ENCODE measurements around the gene ARX.

Gene ARX

GRCh38 chrX:25015486-25016360 is at the start of gene ARX:
ARX (minus strand) TSS chrX:25015965; CDS start chrX:25015737, 228 bp downstream.
- no peak for TF ChIP-seq CTCF (IDR thresholded peaks at IDR 0.05)

- TF ChIP-seq CTCF (IDR thresholded peaks at IDR 0.05): no peak
Observed at GRCh38 chrX:25059273-25059672, 43.5 kb upstream of the ARX start.

DNA sequence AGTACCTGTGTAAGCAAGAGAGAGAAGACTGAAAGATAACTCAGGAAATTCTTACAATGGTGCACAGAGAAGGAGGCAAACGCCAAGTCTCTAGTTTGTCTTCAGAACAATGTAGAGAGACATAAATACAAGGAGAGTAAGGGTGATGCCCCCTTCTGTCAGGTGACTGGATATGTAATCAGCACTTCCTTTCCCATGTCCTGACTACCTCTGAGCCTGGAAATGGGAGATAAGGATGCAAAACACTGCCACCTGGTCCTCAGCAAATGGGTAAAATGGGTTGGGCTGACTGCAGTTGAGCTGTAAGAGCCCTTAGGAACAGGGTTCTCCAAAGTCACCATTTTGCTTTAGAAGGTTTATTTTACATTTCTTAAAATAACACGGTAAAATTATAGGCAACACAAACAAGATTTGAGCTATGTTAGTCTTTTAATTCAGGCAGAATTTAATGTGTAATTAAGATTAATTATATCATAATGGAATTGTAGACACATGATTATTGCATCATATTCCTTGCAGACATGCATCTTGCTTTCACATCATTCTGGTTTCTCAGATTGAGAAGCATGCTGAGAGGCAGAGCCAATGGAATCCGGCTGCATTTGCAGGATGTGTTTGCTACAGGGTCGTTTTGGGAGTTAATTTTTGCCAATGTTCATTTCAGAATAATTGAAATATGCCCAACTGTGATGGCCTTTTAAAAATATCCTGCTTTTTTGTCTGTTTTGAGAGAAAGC is 37.2 kb upstream of the ARX start:
- no peak for TF ChIP-seq CTCF (IDR thresholded peaks at IDR 0.05)

GRCh38 chrX:25049971-25050370 is 34.2 kb upstream of the ARX start:
- TF ChIP-seq CTCF (IDR thresholded peaks at IDR 0.05): no peak

GRCh38 chrX:25049357-25049756 is 33.6 kb upstream of the ARX start:
- TF ChIP-seq CTCF (IDR thresholded peaks at IDR 0.05): no peak

DNA sequence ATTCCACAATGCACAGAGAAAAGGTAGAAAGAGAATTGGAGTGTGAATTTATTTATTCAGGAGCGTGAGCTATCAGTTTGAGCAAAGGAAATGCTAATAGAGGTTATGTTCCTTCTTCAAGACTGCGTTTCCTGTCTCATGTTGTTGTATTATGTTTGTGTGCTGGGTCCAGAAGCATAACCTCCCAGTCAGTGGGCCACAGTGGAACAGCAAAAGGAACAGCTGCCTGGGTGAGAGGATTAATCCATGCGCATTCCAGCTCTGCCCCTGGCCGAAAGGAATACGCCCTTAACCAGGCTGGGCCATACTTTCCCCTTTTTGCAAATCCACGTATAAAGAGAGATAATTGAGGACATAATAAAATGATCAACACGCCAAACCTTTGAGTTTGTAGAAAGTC is 32.4 kb upstream of the ARX start:
- TF ChIP-seq CTCF (IDR thresholded peaks at IDR 0.05): no peak

GRCh38 chrX:25043192-25043591 is 27.4 kb upstream of the ARX start:
- TF ChIP-seq CTCF (IDR thresholded peaks at IDR 0.05): no peak

Measured in LNCAP (cell line).